Measurements from ENCODE around the gene ARID5B. TPM values are rescaled to one million over a fixed set of nuclear protein-coding genes. Genes with fewer than 3 reads are reported as not detected.

Gene ARID5B
- 10.3 and 29.0 TPM in 2 replicates for total RNA-seq

GRCh38 chr10:61900829-61901792 is at the start of gene ARID5B:
Gene ARID5B (plus strand): TSS chr10:61901699. CDS start chr10:61901710, 11 bp downstream.

Other genes starting within 250 kb of the ARID5B start
- not detected in 2 replicates for gene CABCOCO1, start 238.8 kb upstream of the ARID5B start, total RNA-seq

All from nasal cavity respiratory epithelium epithelial cell of viscerocranial mucosa (primary cell).